Skeletal muscle satellite cell (primary cell): ENCODE results near the gene PURB. TPM values are rescaled to one million over a fixed set of nuclear protein-coding genes. Genes with fewer than 3 reads are reported as not detected.
"Not testable (repeated sequence)": the region's sequence is repeated elsewhere in the genome, so short reads cannot be mapped to it uniquely, and the experiment has no call there.

Experiments
- H3K27me3 ChIP-seq: 2 replicates; pipeline ENCODE4 v1.7.0; 2013; ENCODE audit warnings: low read length; ENCODE audit not compliant: control insufficient read depth, insufficient read depth
- H3K36me3 ChIP-seq: 2 replicates; pipeline ENCODE4 v1.7.0; 2013; ENCODE audit warnings: mild to moderate bottlenecking, control low read depth, low read length; ENCODE audit not compliant: insufficient read depth
- H3K4me1 ChIP-seq: 2 replicates; pipeline ENCODE4 v1.7.0; 2013; ENCODE audit warnings: low read length; ENCODE audit not compliant: control insufficient read depth, insufficient read depth
- H3K4me2 ChIP-seq: 2 replicates; pipeline ENCODE4 v1.7.0; 2013; ENCODE audit warnings: mild to moderate bottlenecking, low read length
- H3K4me3 ChIP-seq: 2 replicates; pipeline ENCODE4 v1.7.0; 2013; ENCODE audit warnings: low read length
- H3K9ac ChIP-seq: 2 replicates; pipeline ENCODE4 v1.7.0; 2013; ENCODE audit warnings: mild to moderate bottlenecking, low read depth, low read length, moderate library complexity
- H3K9me3 ChIP-seq: replicated peaks from 2 replicates; pipeline ENCODE4 v1.7.0; 2013; ENCODE audit warnings: mild to moderate bottlenecking, control low read depth, low read length
- total RNA-seq: library from RNA; depleted of rRNA; stranded (reverse); fragments of >200 nt; gene quantifications from 2 replicates; pipeline ENCODE4 v1.2.3, GENCODE V29; 2012; rRNA removed

PURB gene
- 20.0 and 22.3 TPM in 2 replicates for total RNA-seq

GRCh38 chr7:44885394-44886317, at the start of gene PURB:
TSS of gene PURB (minus strand) at chr7:44885530. CDS start at chr7:44885348, 182 bp downstream.
- Histone ChIP-seq H3K4me1 (peaks cover 63% of the 10 kb centered on the region), H3K4me3 (peak within 1 kb of the TSS; percentile 92), H3K9me3 (no peaks in the 10 kb centered on the region), H3K27me3 (no peaks in the 10 kb centered on the region), H3K9ac (peak within 1 kb of the TSS; percentile 96), H3K4me2 (peak within 1 kb of the TSS; percentile 98), H3K36me3 (peaks cover 28% of the 10 kb centered on the region)

GRCh38 chr7:44935016-44935415, 49.7 kb upstream of the PURB start:
- no peaks in the 10 kb centered on the region for H3K9me3 ChIP-seq
- no peak overlapping the region for H3K4me2 ChIP-seq
- peaks cover 39% of the 10 kb centered on the region for H3K27me3 ChIP-seq
- no peaks in the 10 kb centered on the region for H3K4me1 ChIP-seq
- no peak overlapping the region for H3K9ac ChIP-seq
- H3K4me3 ChIP-seq: no peak overlapping the region
- H3K36me3 ChIP-seq: no peaks in the 10 kb centered on the region

- H3K9ac ChIP-seq, H3K4me1 ChIP-seq, H3K4me2 ChIP-seq, H3K4me3 ChIP-seq, H3K9me3 ChIP-seq, H3K36me3 ChIP-seq: not testable (repeated sequence)
- peaks cover 39% of the 10 kb centered on the region for H3K27me3 ChIP-seq
Measured at GRCh38 chr7:44934510-44934909, 49.2 kb upstream of the PURB start.

GRCh38 chr7:44930921-44931320, 45.6 kb upstream of the PURB start:
- H3K36me3 ChIP-seq: no peaks in the 10 kb centered on the region
- no peaks in the 10 kb centered on the region for H3K9me3 ChIP-seq
- no peak overlapping the region for H3K9ac ChIP-seq
- peaks cover 23% of the 10 kb centered on the region for H3K27me3 ChIP-seq
- no peak overlapping the region for H3K4me2 ChIP-seq
- no peaks in the 10 kb centered on the region for H3K4me1 ChIP-seq
- H3K4me3 ChIP-seq: no peak overlapping the region

GRCh38 chr7:44922351-44922694, 37.0 kb upstream of the PURB start:
- no peaks in the 10 kb centered on the region for H3K27me3 ChIP-seq
- no peak overlapping the region for H3K4me2 ChIP-seq
- H3K9ac ChIP-seq: no peak overlapping the region
- no peaks in the 10 kb centered on the region for H3K9me3 ChIP-seq
- H3K4me1 ChIP-seq: peaks cover 5% of the 10 kb centered on the region
- no peak overlapping the region for H3K4me3 ChIP-seq
- H3K36me3 ChIP-seq: no peaks in the 10 kb centered on the region

GRCh38 chr7:44921607-44922350, 36.4 kb upstream of the PURB start:
- H3K4me1 ChIP-seq: peaks cover 5% of the 10 kb centered on the region
- H3K4me3 ChIP-seq: no peak overlapping the region
- H3K4me2 ChIP-seq: no peak overlapping the region
- no peaks in the 10 kb centered on the region for H3K36me3 ChIP-seq
- H3K9ac ChIP-seq: no peak overlapping the region
- H3K27me3 ChIP-seq: no peaks in the 10 kb centered on the region
- H3K9me3 ChIP-seq: no peaks in the 10 kb centered on the region

- H3K4me3 ChIP-seq: no peak overlapping the region
- H3K36me3 ChIP-seq: no peaks in the 10 kb centered on the region
- no peak overlapping the region for H3K9ac ChIP-seq
- no peaks in the 10 kb centered on the region for H3K27me3 ChIP-seq
- H3K9me3 ChIP-seq: no peaks in the 10 kb centered on the region
- no peak overlapping the region for H3K4me2 ChIP-seq
- H3K4me1 ChIP-seq: peaks cover 5% of the 10 kb centered on the region
Measured at GRCh38 chr7:44920119-44920518, 34.8 kb upstream of the PURB start.

- Histone ChIP-seq H3K27me3 (no peaks in the 10 kb centered on the region), H3K9ac (no peak overlapping the region), H3K9me3 (no peaks in the 10 kb centered on the region), H3K4me1 (peaks cover 5% of the 10 kb centered on the region), H3K4me3 (no peak overlapping the region), H3K36me3 (no peaks in the 10 kb centered on the region), H3K4me2 (no peak overlapping the region)
Measured at GRCh38 chr7:44918029-44918428, 32.7 kb upstream of the PURB start.

GRCh38 chr7:44917465-44917864, 32.1 kb upstream of the PURB start:
- H3K9ac ChIP-seq: no peak overlapping the region
- H3K36me3 ChIP-seq: no peaks in the 10 kb centered on the region
- H3K4me2 ChIP-seq: no peak overlapping the region
- no peak overlapping the region for H3K4me3 ChIP-seq
- peaks cover 7% of the 10 kb centered on the region for H3K4me1 ChIP-seq
- no peaks in the 10 kb centered on the region for H3K9me3 ChIP-seq
- H3K27me3 ChIP-seq: no peaks in the 10 kb centered on the region

GRCh38 chr7:44914992-44915607, 29.8 kb upstream of the PURB start:
- Histone ChIP-seq H3K4me3 (no peak overlapping the region), H3K27me3 (no peaks in the 10 kb centered on the region), H3K36me3 (no peaks in the 10 kb centered on the region), H3K4me2 (no peak overlapping the region), H3K4me1 (peaks cover 3% of the 10 kb centered on the region), H3K9me3 (no peaks in the 10 kb centered on the region), H3K9ac (no peak overlapping the region)

- Histone ChIP-seq H3K4me3 (no peak overlapping the region), H3K27me3 (no peaks in the 10 kb centered on the region), H3K36me3 (no peaks in the 10 kb centered on the region), H3K9ac (no peak overlapping the region), H3K4me1 (peaks cover 3% of the 10 kb centered on the region), H3K9me3 (no peaks in the 10 kb centered on the region), H3K4me2 (no peak overlapping the region)
Measured at GRCh38 chr7:44912775-44913347, 27.5 kb upstream of the PURB start.
